HEK293T (cell line): ENCODE data around the gene RRBP1.

Experiments
- FOXK2 ChIP-seq: fragments of 450-650 bp; IDR thresholded peaks from 2 replicates; pipeline ENCODE4 v1.6.1; 2016; ENCODE audit warnings: mild to moderate bottlenecking
- FOXM1 ChIP-seq: fragments of 450-650 bp; IDR thresholded peaks from 2 replicates; pipeline ENCODE4 v1.6.1; 2017; ENCODE audit warnings: mild to moderate bottlenecking, borderline replicate concordance
- PKNOX1 ChIP-seq: fragments of 450-650 bp; IDR thresholded peaks from 2 replicates; pipeline ENCODE4 v1.6.1; 2016
- SP1 ChIP-seq: fragments of 450-650 bp; IDR thresholded peaks from 2 replicates; pipeline ENCODE4 v1.6.1; 2017
- TARDBP ChIP-seq: fragments of 450-650 bp; IDR thresholded peaks from 2 replicates; pipeline ENCODE4 v1.6.1; 2016

DNA sequence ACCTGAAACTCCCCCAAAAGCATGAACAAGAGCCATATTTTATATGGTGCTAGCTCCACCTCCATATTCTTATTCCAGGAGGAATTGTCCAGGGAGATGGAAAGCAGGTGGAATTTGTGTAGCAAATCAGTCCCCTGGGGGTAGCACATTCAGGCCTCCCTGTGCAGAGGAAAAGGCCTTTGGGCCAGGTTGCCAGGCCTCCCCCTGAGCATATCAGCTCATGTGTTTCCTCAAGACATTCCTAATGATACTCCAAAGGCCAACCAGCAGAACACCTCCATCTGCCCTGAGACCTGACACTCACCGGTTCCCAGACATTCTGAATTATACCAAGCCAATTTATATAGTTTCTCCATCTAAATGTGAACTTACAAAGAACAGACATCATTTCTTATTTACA, 15.1 kb upstream of the RRBP1 start:
- no peak for TF ChIP-seq FOXK2
- TF ChIP-seq FOXM1: no peak
- no peak for TF ChIP-seq SP1
- TF ChIP-seq TARDBP: no peak
- no peak for TF ChIP-seq PKNOX1
